HUES6 (cell line): ENCODE measurements around the gene CLIC5.

Source experiments
- H3K27ac ChIP-seq: 2 replicates; pipeline ENCODE4 v1.7.0; 2013; ENCODE audit warnings: low read depth, mild to moderate bottlenecking, low read length, inconsistent platforms
- H3K27me3 ChIP-seq: 2 replicates; pipeline ENCODE4 v1.6.1; 2013; ENCODE audit warnings: low read length; ENCODE audit not compliant: control insufficient read depth, insufficient read depth
- H3K36me3 ChIP-seq: 2 replicates; pipeline ENCODE4 v1.6.1; 2013; ENCODE audit warnings: low read length; ENCODE audit not compliant: control insufficient read depth, insufficient read depth
- H3K4me1 ChIP-seq: 2 replicates; pipeline ENCODE4 v1.6.1; 2013; ENCODE audit warnings: low read length; ENCODE audit not compliant: control insufficient read depth, insufficient read depth
- H3K4me3 ChIP-seq: 2 replicates; pipeline ENCODE4 v1.5.1; 2013; ENCODE audit warnings: low read depth, low read length
- H3K9ac ChIP-seq: one replicate; pipeline ENCODE4 v1.6.1; 2013; ENCODE audit warnings: mild to moderate bottlenecking, low read length
- H3K9me3 ChIP-seq: 2 replicates; pipeline ENCODE4 v1.6.1; 2013; ENCODE audit warnings: low read depth, low read length; ENCODE audit not compliant: control insufficient read depth, insufficient read depth

Gene CLIC5

GRCh38 chr6:45857827-45858226 lies 157.8 kb downstream of the CLIC5 start:
- Histone ChIP-seq H3K4me1 (peaks cover 5% of the 10 kb centered on the region; the same call in 1 of the 2 replicates), H3K9me3 (no peaks in the 10 kb centered on the region), H3K9ac (no peak overlapping the region), H3K27ac (no peak overlapping the region), H3K4me3 (no peak overlapping the region), H3K27me3 (no peaks in the 10 kb centered on the region), H3K36me3 (no peaks in the 10 kb centered on the region)

GRCh38 chr6:45855642-45856394 lies 159.8 kb downstream of the CLIC5 start:
- peaks cover 6% of the 10 kb centered on the region for H3K4me1 ChIP-seq
- H3K9ac ChIP-seq, result no peak overlapping the region
- no peaks in the 10 kb centered on the region for H3K36me3 ChIP-seq
- H3K4me3 ChIP-seq, result no peak overlapping the region
- H3K9me3 ChIP-seq, result no peaks in the 10 kb centered on the region
- H3K27me3 ChIP-seq, result no peaks in the 10 kb centered on the region
- no peak overlapping the region for H3K27ac ChIP-seq

- H3K36me3 ChIP-seq, result no peaks in the 10 kb centered on the region
- no peak overlapping the region for H3K4me3 ChIP-seq
- H3K4me1 ChIP-seq, result peaks cover 10% of the 10 kb centered on the region
- H3K9me3 ChIP-seq, result no peaks in the 10 kb centered on the region
- H3K27me3 ChIP-seq, result no peaks in the 10 kb centered on the region
- H3K27ac ChIP-seq, result no peak overlapping the region
- no peak overlapping the region for H3K9ac ChIP-seq
Measured at GRCh38 chr6:45854149-45854742, 161.4 kb downstream of the CLIC5 start.

- H3K9ac ChIP-seq, result no peak overlapping the region
- H3K36me3 ChIP-seq, result no peaks in the 10 kb centered on the region
- no peak overlapping the region for H3K4me3 ChIP-seq
- no peaks in the 10 kb centered on the region for H3K27me3 ChIP-seq
- no peaks in the 10 kb centered on the region for H3K9me3 ChIP-seq
- H3K4me1 ChIP-seq, result peaks cover 10% of the 10 kb centered on the region
- H3K27ac ChIP-seq, result no peak overlapping the region
Measured at GRCh38 chr6:45851034-45851400, 164.6 kb downstream of the CLIC5 start.

- Histone ChIP-seq H3K27me3 (no peaks in the 10 kb centered on the region), H3K27ac (no peak overlapping the region), H3K36me3 (no peaks in the 10 kb centered on the region), H3K4me1 (peaks cover 10% of the 10 kb centered on the region), H3K4me3 (no peak overlapping the region), H3K9me3 (no peaks in the 10 kb centered on the region), H3K9ac (no peak overlapping the region)
Measured at GRCh38 chr6:45850378-45851033, 165.2 kb downstream of the CLIC5 start.

- Histone ChIP-seq H3K4me1 (peaks cover 2% of the 10 kb centered on the region; the same call in 1 of the 2 replicates), H3K9ac (no peak overlapping the region), H3K9me3 (no peaks in the 10 kb centered on the region), H3K4me3 (no peak overlapping the region), H3K36me3 (no peaks in the 10 kb centered on the region), H3K27me3 (no peaks in the 10 kb centered on the region), H3K27ac (no peak overlapping the region)
Measured at GRCh38 chr6:45845567-45845966, 170.1 kb downstream of the CLIC5 start.

- Histone ChIP-seq H3K4me1 (no peaks in the 10 kb centered on the region), H3K36me3 (no peaks in the 10 kb centered on the region), H3K9me3 (no peaks in the 10 kb centered on the region), H3K27ac (no peak overlapping the region), H3K4me3 (no peak overlapping the region), H3K9ac (no peak overlapping the region), H3K27me3 (no peaks in the 10 kb centered on the region)
Measured at GRCh38 chr6:45844986-45845385, 170.7 kb downstream of the CLIC5 start.

- no peak overlapping the region for H3K4me3 ChIP-seq
- no peak overlapping the region for H3K27ac ChIP-seq
- no peaks in the 10 kb centered on the region for H3K4me1 ChIP-seq
- H3K27me3 ChIP-seq, result no peaks in the 10 kb centered on the region
- H3K9ac ChIP-seq, result no peak overlapping the region
- no peaks in the 10 kb centered on the region for H3K9me3 ChIP-seq
- no peaks in the 10 kb centered on the region for H3K36me3 ChIP-seq
Measured at GRCh38 chr6:45843848-45844521, 171.7 kb downstream of the CLIC5 start.

- no peaks in the 10 kb centered on the region for H3K9me3 ChIP-seq
- no peak overlapping the region for H3K9ac ChIP-seq
- no peak overlapping the region for H3K27ac ChIP-seq
- H3K36me3 ChIP-seq, result no peaks in the 10 kb centered on the region
- H3K4me1 ChIP-seq, result no peaks in the 10 kb centered on the region
- H3K27me3 ChIP-seq, result no peaks in the 10 kb centered on the region
- H3K4me3 ChIP-seq, result no peak overlapping the region
Measured at GRCh38 chr6:45841062-45841461, 174.6 kb downstream of the CLIC5 start.

- H3K36me3 ChIP-seq, result no peaks in the 10 kb centered on the region
- no peaks in the 10 kb centered on the region for H3K27me3 ChIP-seq
- H3K4me1 ChIP-seq, result no peaks in the 10 kb centered on the region
- H3K9me3 ChIP-seq, result no peaks in the 10 kb centered on the region
- no peak overlapping the region for H3K4me3 ChIP-seq
- no peak overlapping the region for H3K27ac ChIP-seq
- H3K9ac ChIP-seq, result no peak overlapping the region
Measured at GRCh38 chr6:45838996-45839395, 176.7 kb downstream of the CLIC5 start.

GRCh38 chr6:45838451-45838850 lies 177.2 kb downstream of the CLIC5 start:
- no peaks in the 10 kb centered on the region for H3K27me3 ChIP-seq
- no peak overlapping the region for H3K9ac ChIP-seq
- H3K9me3 ChIP-seq, result no peaks in the 10 kb centered on the region
- H3K36me3 ChIP-seq, result no peaks in the 10 kb centered on the region
- H3K4me1 ChIP-seq, result no peaks in the 10 kb centered on the region
- no peak overlapping the region for H3K27ac ChIP-seq
- H3K4me3 ChIP-seq, result no peak overlapping the region
